HepG2 (cell line): Measurements from ENCODE around the gene DNAJB2. TPM values are rescaled to one million over a fixed set of nuclear protein-coding genes. Genes with fewer than 3 reads are reported as not detected.

Source experiments
- ELF3 ChIP-seq: IDR thresholded peaks from 2 replicates; pipeline ENCODE4 v1.6.1; 2016; ENCODE audit warnings: missing genetic modification reagents, missing compliant biosample characterization
- EZH2 ChIP-seq: conservative IDR thresholded peaks from 2 replicates; pipeline ENCODE4 v1.6.1; 2012; ENCODE audit warnings: mild to moderate bottlenecking, low read depth, low read length, moderate library complexity
- HOXA3 ChIP-seq: sonication (generic); formaldehyde crosslinking; IDR thresholded peaks from 2 replicates; pipeline ENCODE4 v1.5.0; 2020; ENCODE audit warnings: missing genetic modification reagents
- MIER2 ChIP-seq: IDR thresholded peaks from 2 replicates; pipeline ENCODE4 v1.6.1; 2016; ENCODE audit warnings: missing biosample characterization, missing genetic modification reagents
- PHF20 ChIP-seq: sonication (generic); formaldehyde crosslinking; IDR thresholded peaks from 2 replicates; pipeline ENCODE4 v1.5.0; 2020; ENCODE audit warnings: mild to moderate bottlenecking, missing genetic modification reagents
- ZBTB1 ChIP-seq: sonication (generic); formaldehyde crosslinking; IDR thresholded peaks from 2 replicates; pipeline ENCODE4 v1.4.0; 2020; ENCODE audit warnings: missing genetic modification reagents, borderline replicate concordance
- ZNF274 ChIP-seq: sonication (generic); formaldehyde crosslinking; IDR thresholded peaks from 2 replicates; pipeline ENCODE4 v1.5.1; 2020; ENCODE audit warnings: mild to moderate bottlenecking, missing genetic modification reagents
- ZNF382 ChIP-seq: sonication (generic); formaldehyde crosslinking; IDR thresholded peaks from 2 replicates; pipeline ENCODE4 v1.5.0; 2020; ENCODE audit warnings: missing genetic modification reagents, mild to moderate bottlenecking, borderline replicate concordance
- ZNF782 ChIP-seq: sonication (generic); formaldehyde crosslinking; IDR thresholded peaks from 2 replicates; pipeline ENCODE4 v1.4.0; 2020; ENCODE audit warnings: missing genetic modification reagents, mild to moderate bottlenecking, borderline replicate concordance
- polyA plus RNA-seq, 8 experiments: library from polyadenylated mRNA; depleted of rRNA in 3 of 8; stranded (reverse) in 7 of 8; unstranded in 1 of 8; fragments of >200 nt; fragmentation: Illumina TruSeq in 4 of 8; extraction: Trizol in 4 of 8; gene quantifications; 2 replicates each; pipeline versions ENCODE4 v1.2.1 to v1.2.3, GENCODE V29; 2011 to 2016; ENCODE audit warnings: low read depth in 4 of 8, missing spikeins in 1 of 8, mixed read lengths in 1 of 8; ENCODE audit not compliant: insufficient read depth in 1 of 8
- total RNA-seq, 5 experiments: library from RNA; depleted of rRNA; stranded (reverse); fragments of >200 nt; fragmentation: Illumina TruSeq; extraction: Trizol; gene quantifications; 2 replicates each; pipeline ENCODE4 v1.2.3, GENCODE V29; 2016; ENCODE audit warnings: low read depth in 1 of 5
- TF ChIP-seq, protein P1 (sequence below): sonication (generic); formaldehyde crosslinking; IDR thresholded peaks from 2 replicates; pipeline ENCODE4 v1.8.1; 2022; ENCODE audit warnings: low read depth, mild to moderate bottlenecking, missing genetic modification reagents
- TF ChIP-seq, protein P2 (sequence below): sonication (generic); formaldehyde crosslinking; IDR thresholded peaks from 2 replicates; pipeline ENCODE4 v1.4.0; 2020; ENCODE audit warnings: missing genetic modification reagents
- TF ChIP-seq, protein P3 (sequence below): sonication (generic); formaldehyde crosslinking; IDR thresholded peaks from 2 replicates; pipeline ENCODE4 v1.8.0; 2022; ENCODE audit warnings: mild to moderate bottlenecking, missing genetic modification reagents; ENCODE audit not compliant: insufficient replicate concordance
- TF ChIP-seq, protein P4 (sequence below): sonication (generic); formaldehyde crosslinking; IDR thresholded peaks from 2 replicates; pipeline ENCODE4 v1.4.0; 2020; ENCODE audit warnings: mild to moderate bottlenecking, missing genetic modification reagents
- TF ChIP-seq, protein P5 (sequence below): sonication (generic); formaldehyde crosslinking; IDR thresholded peaks from 2 replicates; pipeline ENCODE4 v1.4.0; 2020; ENCODE audit warnings: missing genetic modification reagents, borderline replicate concordance

The DNAJB2 gene
- total and polyA plus RNA-seq, 2 of the 13 experiments (the other 11 are each of a cell fraction or from before 2014, with no cell fraction given) = 21.3 to 31.1 TPM

DNA sequence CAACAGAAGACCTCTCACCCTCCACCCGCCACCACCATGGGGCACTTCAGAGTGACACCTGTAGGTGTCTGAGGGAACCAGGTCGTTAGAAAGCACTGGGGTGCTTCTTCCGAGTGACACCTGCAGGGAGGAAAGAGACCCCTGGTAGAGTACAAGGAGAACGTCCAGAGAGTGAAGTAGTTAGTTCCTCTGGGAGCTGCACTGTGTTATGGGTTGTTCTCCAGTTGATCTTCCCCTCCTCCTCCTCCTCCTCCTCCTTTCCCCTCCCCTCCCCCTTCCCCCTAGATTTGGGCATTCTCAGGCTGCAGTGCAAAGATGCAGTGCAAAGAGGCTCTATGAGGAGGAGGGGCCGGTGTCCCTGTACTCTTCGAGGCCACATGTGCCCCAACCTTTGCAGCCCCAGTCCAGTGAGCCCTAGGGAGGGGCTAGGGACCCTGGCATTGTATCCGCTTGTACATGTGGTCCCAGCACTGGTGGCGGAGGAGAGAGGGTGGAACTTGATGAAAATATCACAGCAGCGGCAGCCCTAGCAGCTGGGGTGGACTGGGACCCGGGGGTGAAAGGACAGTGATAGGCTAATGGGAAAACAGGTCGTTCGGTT, 850 bp downstream of the DNAJB2 start (continued):
- TF ChIP-seq, protein P1, sequence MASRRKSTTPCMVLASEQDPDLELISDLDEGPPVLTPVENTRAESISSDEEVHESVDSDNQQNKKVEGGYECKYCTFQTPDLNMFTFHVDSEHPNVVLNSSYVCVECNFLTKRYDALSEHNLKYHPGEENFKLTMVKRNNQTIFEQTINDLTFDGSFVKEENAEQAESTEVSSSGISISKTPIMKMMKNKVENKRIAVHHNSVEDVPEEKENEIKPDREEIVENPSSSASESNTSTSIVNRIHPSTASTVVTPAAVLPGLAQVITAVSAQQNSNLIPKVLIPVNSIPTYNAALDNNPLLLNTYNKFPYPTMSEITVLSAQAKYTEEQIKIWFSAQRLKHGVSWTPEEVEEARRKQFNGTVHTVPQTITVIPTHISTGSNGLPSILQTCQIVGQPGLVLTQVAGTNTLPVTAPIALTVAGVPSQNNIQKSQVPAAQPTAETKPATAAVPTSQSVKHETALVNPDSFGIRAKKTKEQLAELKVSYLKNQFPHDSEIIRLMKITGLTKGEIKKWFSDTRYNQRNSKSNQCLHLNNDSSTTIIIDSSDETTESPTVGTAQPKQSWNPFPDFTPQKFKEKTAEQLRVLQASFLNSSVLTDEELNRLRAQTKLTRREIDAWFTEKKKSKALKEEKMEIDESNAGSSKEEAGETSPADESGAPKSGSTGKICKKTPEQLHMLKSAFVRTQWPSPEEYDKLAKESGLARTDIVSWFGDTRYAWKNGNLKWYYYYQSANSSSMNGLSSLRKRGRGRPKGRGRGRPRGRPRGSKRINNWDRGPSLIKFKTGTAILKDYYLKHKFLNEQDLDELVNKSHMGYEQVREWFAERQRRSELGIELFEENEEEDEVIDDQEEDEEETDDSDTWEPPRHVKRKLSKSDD (CRISPR knock-in tag) = no peak
- TF ChIP-seq ZBTB1 (CRISPR knock-in tag) = no peak
- no peak for TF ChIP-seq ZNF382 (CRISPR knock-in tag)
- no peak for TF ChIP-seq EZH2
- TF ChIP-seq, protein P2, sequence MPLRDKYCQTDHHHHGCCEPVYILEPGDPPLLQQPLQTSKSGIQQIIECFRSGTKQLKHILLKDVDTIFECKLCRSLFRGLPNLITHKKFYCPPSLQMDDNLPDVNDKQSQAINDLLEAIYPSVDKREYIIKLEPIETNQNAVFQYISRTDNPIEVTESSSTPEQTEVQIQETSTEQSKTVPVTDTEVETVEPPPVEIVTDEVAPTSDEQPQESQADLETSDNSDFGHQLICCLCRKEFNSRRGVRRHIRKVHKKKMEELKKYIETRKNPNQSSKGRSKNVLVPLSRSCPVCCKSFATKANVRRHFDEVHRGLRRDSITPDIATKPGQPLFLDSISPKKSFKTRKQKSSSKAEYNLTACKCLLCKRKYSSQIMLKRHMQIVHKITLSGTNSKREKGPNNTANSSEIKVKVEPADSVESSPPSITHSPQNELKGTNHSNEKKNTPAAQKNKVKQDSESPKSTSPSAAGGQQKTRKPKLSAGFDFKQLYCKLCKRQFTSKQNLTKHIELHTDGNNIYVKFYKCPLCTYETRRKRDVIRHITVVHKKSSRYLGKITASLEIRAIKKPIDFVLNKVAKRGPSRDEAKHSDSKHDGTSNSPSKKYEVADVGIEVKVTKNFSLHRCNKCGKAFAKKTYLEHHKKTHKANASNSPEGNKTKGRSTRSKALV (CRISPR knock-in tag) = no peak
- no peak; the same call in 1 of the 2 replicates for TF ChIP-seq HOXA3 (CRISPR knock-in tag)
- TF ChIP-seq ELF3 = no peak
- TF ChIP-seq, protein P3, sequence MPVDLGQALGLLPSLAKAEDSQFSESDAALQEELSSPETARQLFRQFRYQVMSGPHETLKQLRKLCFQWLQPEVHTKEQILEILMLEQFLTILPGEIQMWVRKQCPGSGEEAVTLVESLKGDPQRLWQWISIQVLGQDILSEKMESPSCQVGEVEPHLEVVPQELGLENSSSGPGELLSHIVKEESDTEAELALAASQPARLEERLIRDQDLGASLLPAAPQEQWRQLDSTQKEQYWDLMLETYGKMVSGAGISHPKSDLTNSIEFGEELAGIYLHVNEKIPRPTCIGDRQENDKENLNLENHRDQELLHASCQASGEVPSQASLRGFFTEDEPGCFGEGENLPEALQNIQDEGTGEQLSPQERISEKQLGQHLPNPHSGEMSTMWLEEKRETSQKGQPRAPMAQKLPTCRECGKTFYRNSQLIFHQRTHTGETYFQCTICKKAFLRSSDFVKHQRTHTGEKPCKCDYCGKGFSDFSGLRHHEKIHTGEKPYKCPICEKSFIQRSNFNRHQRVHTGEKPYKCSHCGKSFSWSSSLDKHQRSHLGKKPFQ (CRISPR knock-in tag) = peak; percentile 9
- TF ChIP-seq, protein P4, sequence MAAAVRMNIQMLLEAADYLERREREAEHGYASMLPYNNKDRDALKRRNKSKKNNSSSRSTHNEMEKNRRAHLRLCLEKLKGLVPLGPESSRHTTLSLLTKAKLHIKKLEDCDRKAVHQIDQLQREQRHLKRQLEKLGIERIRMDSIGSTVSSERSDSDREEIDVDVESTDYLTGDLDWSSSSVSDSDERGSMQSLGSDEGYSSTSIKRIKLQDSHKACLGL (CRISPR knock-in tag) = no peak
- no peak for TF ChIP-seq MIER2 (CRISPR knock-in tag)
- no peak for TF ChIP-seq ZNF782 (CRISPR knock-in tag)
- TF ChIP-seq ZNF274 (CRISPR knock-in tag) = no peak
- TF ChIP-seq, protein P5, sequence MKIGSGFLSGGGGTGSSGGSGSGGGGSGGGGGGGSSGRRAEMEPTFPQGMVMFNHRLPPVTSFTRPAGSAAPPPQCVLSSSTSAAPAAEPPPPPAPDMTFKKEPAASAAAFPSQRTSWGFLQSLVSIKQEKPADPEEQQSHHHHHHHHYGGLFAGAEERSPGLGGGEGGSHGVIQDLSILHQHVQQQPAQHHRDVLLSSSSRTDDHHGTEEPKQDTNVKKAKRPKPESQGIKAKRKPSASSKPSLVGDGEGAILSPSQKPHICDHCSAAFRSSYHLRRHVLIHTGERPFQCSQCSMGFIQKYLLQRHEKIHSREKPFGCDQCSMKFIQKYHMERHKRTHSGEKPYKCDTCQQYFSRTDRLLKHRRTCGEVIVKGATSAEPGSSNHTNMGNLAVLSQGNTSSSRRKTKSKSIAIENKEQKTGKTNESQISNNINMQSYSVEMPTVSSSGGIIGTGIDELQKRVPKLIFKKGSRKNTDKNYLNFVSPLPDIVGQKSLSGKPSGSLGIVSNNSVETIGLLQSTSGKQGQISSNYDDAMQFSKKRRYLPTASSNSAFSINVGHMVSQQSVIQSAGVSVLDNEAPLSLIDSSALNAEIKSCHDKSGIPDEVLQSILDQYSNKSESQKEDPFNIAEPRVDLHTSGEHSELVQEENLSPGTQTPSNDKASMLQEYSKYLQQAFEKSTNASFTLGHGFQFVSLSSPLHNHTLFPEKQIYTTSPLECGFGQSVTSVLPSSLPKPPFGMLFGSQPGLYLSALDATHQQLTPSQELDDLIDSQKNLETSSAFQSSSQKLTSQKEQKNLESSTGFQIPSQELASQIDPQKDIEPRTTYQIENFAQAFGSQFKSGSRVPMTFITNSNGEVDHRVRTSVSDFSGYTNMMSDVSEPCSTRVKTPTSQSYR (CRISPR knock-in tag) = no peak
- TF ChIP-seq PHF20 (CRISPR knock-in tag) = no peak; the same call in 1 of the 2 replicates
